Trophoblast cell (in vitro differentiated cells and primary cell): Measurements from ENCODE around the gene VSTM4.

ENCODE experiments used
- DNase-seq, 2 donors: peaks; one replicate each; pipeline ENCODE4 v3.0.0-alpha.2; 2016
- H2AFZ ChIP-seq: 2 replicates; pipeline ENCODE4 v1.6.1; 2013; ENCODE audit warnings: low read length, moderate library complexity, mild to moderate bottlenecking; ENCODE audit not compliant: insufficient read depth, poor library complexity
- H2AK5ac ChIP-seq: 2 replicates; pipeline ENCODE4 v1.6.1; 2013; ENCODE audit warnings: mild to moderate bottlenecking, low read length
- H2BK120ac ChIP-seq: 2 replicates; pipeline ENCODE4 v1.6.1; 2013; ENCODE audit warnings: low read length, mild to moderate bottlenecking, moderate library complexity; ENCODE audit not compliant: insufficient read depth, poor library complexity
- H2BK12ac ChIP-seq: 2 replicates; pipeline ENCODE4 v1.6.1; 2013; ENCODE audit warnings: mild to moderate bottlenecking, low read length, moderate library complexity
- H2BK5ac ChIP-seq: 2 replicates; pipeline ENCODE4 v1.6.1; 2013; ENCODE audit warnings: low read length, low read depth, moderate library complexity, mild to moderate bottlenecking; ENCODE audit not compliant: poor library complexity
- H3K14ac ChIP-seq: 2 replicates; pipeline ENCODE4 v1.6.1; 2013; ENCODE audit warnings: mild to moderate bottlenecking, low read length
- H3K18ac ChIP-seq: 2 replicates; pipeline ENCODE4 v1.6.1; 2013; ENCODE audit warnings: mild to moderate bottlenecking, low read length
- H3K23ac ChIP-seq: 2 replicates; pipeline ENCODE4 v1.6.1; 2013; ENCODE audit warnings: low read length
- H3K27ac ChIP-seq: 2 replicates; pipeline ENCODE4 v1.5.1; 2013; ENCODE audit warnings: low read depth, mild to moderate bottlenecking, inconsistent platforms, low read length, moderate library complexity
- H3K27me3 ChIP-seq: 2 replicates; pipeline ENCODE4 v1.6.1; 2013; ENCODE audit warnings: inconsistent platforms, mild to moderate bottlenecking, low read length, moderate library complexity; ENCODE audit not compliant: insufficient read depth
- H3K36me3 ChIP-seq, 2 experiments: 1 replicate in 1 of 2; 2 replicates in 1 of 2; pipeline ENCODE4 v1.6.1; 2013; ENCODE audit warnings: low read length in 2 of 2, mild to moderate bottlenecking in 2 of 2, moderate library complexity in 1 of 2; ENCODE audit not compliant: insufficient read depth in 2 of 2, control insufficient read depth in 1 of 2
- H3K4ac ChIP-seq: 2 replicates; pipeline ENCODE4 v1.6.1; 2013; ENCODE audit warnings: low read depth, mild to moderate bottlenecking, low read length, moderate library complexity
- H3K4me1 ChIP-seq, 2 experiments: 1 replicate in 1 of 2; 2 replicates in 1 of 2; pipeline ENCODE4 v1.6.1; 2013; ENCODE audit warnings: low read length in 2 of 2, mild to moderate bottlenecking in 2 of 2, moderate library complexity in 1 of 2; ENCODE audit not compliant: insufficient read depth in 2 of 2, control insufficient read depth in 1 of 2
- H3K4me2 ChIP-seq: 2 replicates; pipeline ENCODE4 v1.6.1; 2013; ENCODE audit warnings: inconsistent platforms, mild to moderate bottlenecking, low read length, moderate library complexity
- H3K4me3 ChIP-seq: 2 replicates; pipeline ENCODE4 v1.5.1; 2013; ENCODE audit warnings: mild to moderate bottlenecking, low read depth, low read length, inconsistent platforms
- H3K79me1 ChIP-seq: one replicate; pipeline ENCODE4 v1.6.1; 2013; ENCODE audit warnings: low read length
- H3K79me2 ChIP-seq: 2 replicates; pipeline ENCODE4 v1.6.1; 2013; ENCODE audit warnings: low read length, mild to moderate bottlenecking; ENCODE audit not compliant: control insufficient read depth, insufficient read depth, poor library complexity
- H3K9ac ChIP-seq: 2 replicates; pipeline ENCODE4 v1.6.1; 2013; ENCODE audit warnings: mild to moderate bottlenecking, low read length
- H3K9me3 ChIP-seq: 2 replicates; pipeline ENCODE4 v1.6.1; 2013; ENCODE audit warnings: low read depth, mild to moderate bottlenecking, control low read depth, inconsistent platforms, low read length; ENCODE audit not compliant: insufficient read depth
- H4K12ac ChIP-seq: 2 replicates; pipeline ENCODE4 v1.6.1; 2013; ENCODE audit warnings: low read depth, mild to moderate bottlenecking, low read length, moderate library complexity
- H4K8ac ChIP-seq: 2 replicates; pipeline ENCODE4 v1.6.1; 2013; ENCODE audit warnings: low read depth, mild to moderate bottlenecking, low read length, moderate library complexity
- H4K91ac ChIP-seq: one replicate; pipeline ENCODE4 v1.6.1; 2013; ENCODE audit warnings: low read depth, mild to moderate bottlenecking, low read length, moderate library complexity
- WGBS: extraction: QIAGEN DNeasy Blood & Tissue Kit; methylation state at CpG from one replicate; pipeline ENCODE4 v1.1.7; 2013; ENCODE audit warnings: missing lambda C conversion rate; ENCODE audit not compliant: insufficient read length, insufficient coverage; ENCODE audit errors: extremely low coverage; 5-methylcytosine and 5-hydroxymethylcytosine counted together

The VSTM4 gene

GRCh38 chr10:49079499-49079898 lies 35.8 kb downstream of the VSTM4 start:
- no peak for DNase-seq
- no peaks in the 10 kb centered on the region for H3K79me1 ChIP-seq
- WGBS: no CpG with 5 or more reads among the region's 3 CpGs
- no peak overlapping the region for H2BK12ac ChIP-seq
- H3K36me3 ChIP-seq: no peaks in the 10 kb centered on the region
- H2AK5ac ChIP-seq: no peak overlapping the region
- H3K27me3 ChIP-seq: no peaks in the 10 kb centered on the region
- no peak overlapping the region for H3K4me2 ChIP-seq
- no peak overlapping the region for H2BK5ac ChIP-seq
- H3K9me3 ChIP-seq: no peaks in the 10 kb centered on the region
- no peak overlapping the region for H4K91ac ChIP-seq
- no peak overlapping the region for H3K18ac ChIP-seq
- H3K79me2 ChIP-seq: no peaks in the 10 kb centered on the region
- H2AFZ ChIP-seq: no peak overlapping the region
- no peak overlapping the region for H3K4me3 ChIP-seq
- no peak overlapping the region for H4K12ac ChIP-seq
- no peak overlapping the region for H3K27ac ChIP-seq
- H3K9ac ChIP-seq: no peak overlapping the region
- no peak overlapping the region for H2BK120ac ChIP-seq
- no peaks in the 10 kb centered on the region for H3K4me1 ChIP-seq
- H3K23ac ChIP-seq: no peak overlapping the region
- no peak overlapping the region for H4K8ac ChIP-seq
- H3K4ac ChIP-seq: no peak overlapping the region
- no peak overlapping the region for H3K14ac ChIP-seq

DNA sequence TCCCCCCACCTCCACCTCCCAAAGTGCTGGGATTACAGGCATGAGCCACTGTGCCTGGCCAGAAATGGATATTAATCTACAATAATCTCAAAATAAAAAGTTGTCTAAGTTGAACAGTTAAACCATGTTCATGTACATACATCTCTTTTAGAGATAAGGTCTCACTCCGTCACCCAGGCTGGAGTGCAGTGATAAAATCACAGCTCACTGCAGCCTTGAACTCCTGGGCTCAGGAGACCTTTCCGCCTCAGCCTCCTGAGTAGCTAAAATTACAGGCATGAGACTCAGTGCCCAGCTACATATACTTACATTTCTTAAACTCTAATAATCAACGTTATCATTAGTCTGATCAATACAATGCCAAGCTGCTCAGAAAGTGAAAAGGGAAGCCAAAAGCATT lies 36.2 kb downstream of the VSTM4 start:
- Histone ChIP-seq H3K23ac (no peak overlapping the region), H2BK5ac (no peak overlapping the region), H4K8ac (no peak overlapping the region), H3K4me1 (no peaks in the 10 kb centered on the region), H3K27ac (no peak overlapping the region), H3K79me2 (no peaks in the 10 kb centered on the region), H2AK5ac (no peak overlapping the region), H3K4me3 (no peak overlapping the region), H2BK12ac (no peak overlapping the region), H3K9me3 (no peaks in the 10 kb centered on the region), H2AFZ (no peak overlapping the region), H3K4me2 (no peak overlapping the region), H3K9ac (no peak overlapping the region), H3K36me3 (no peaks in the 10 kb centered on the region), H3K79me1 (no peaks in the 10 kb centered on the region), H3K4ac (no peak overlapping the region), H3K27me3 (no peaks in the 10 kb centered on the region), H4K12ac (no peak overlapping the region), H2BK120ac (no peak overlapping the region), H3K18ac (no peak overlapping the region), H4K91ac (no peak overlapping the region), H3K14ac (no peak overlapping the region)
- no CpG with 5 or more reads among the region's 3 CpGs for WGBS
- DNase-seq: no peak

DNA sequence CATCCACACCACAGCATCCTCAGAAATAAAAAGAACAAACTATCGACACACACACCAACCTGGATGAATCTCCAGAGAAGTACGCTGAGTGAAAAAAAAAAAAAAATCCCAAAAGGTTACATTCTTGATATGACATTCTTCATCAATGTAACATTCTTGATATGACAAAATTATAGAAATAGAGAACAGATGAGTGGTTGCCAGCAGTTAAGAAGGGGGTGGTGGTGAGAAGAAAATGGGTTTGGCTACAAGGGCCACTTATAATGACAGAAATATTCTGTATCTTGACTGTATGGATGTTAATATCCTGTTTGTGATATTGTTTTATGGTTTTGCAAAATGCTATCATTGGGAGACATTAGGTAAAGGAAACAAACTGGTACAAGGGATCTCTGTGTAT lies 36.9 kb downstream of the VSTM4 start:
- Histone ChIP-seq H2BK120ac (no peak overlapping the region), H3K4me2 (no peak overlapping the region), H3K18ac (no peak overlapping the region), H4K91ac (no peak overlapping the region), H4K8ac (no peak overlapping the region), H2AK5ac (no peak overlapping the region), H3K36me3 (no peaks in the 10 kb centered on the region), H3K27ac (no peak overlapping the region), H3K27me3 (no peaks in the 10 kb centered on the region), H3K79me2 (no peaks in the 10 kb centered on the region), H2BK12ac (no peak overlapping the region), H3K9ac (no peak overlapping the region), H3K14ac (no peak overlapping the region), H3K4me3 (no peak overlapping the region), H3K79me1 (no peaks in the 10 kb centered on the region), H2BK5ac (no peak overlapping the region), H3K4me1 (no peaks in the 10 kb centered on the region), H3K23ac (no peak overlapping the region), H4K12ac (no peak overlapping the region), H2AFZ (no peak overlapping the region), H3K4ac (no peak overlapping the region), H3K9me3 (no peaks in the 10 kb centered on the region)
- DNase-seq: no peak
- no CpG with 5 or more reads among the region's 2 CpGs for WGBS

DNA sequence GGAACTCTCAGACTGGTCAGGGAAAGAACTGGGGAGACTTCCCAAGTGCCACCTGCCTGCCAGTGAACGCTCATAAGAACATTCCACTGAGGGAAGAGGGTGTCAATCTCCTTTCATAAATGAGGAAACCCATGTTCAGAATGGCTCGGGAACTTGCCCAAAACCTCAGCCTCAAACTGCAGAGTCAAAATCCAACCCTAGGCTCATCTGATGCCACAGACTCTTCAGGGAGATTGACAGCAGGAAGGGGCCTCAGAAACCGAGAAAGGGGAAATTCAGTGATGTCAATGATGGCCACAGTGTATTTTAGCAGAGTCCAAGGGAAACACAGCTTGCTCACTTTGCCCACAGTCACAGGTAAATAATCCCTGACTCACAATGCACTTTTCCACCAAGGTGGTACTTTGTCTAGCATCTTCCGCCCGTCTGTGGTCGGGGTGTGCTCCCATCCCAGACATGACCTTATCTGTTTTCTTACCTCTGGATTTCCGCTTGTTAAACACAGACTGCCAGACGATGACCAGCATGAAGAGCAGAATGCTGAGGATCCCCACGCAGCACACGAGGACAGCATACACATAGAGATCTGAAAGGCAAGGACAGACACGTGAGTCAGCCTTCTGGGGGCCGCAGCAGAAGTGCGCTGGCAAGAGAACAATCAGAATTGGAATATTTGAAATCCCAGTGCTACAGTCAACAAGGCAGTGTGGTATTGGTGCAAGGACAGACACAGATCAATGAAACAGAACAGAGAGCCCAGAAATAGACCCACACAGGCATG lies 38.4 kb downstream of the VSTM4 start:
- no peak overlapping the region for H2BK12ac ChIP-seq
- H2AFZ ChIP-seq: no peak overlapping the region
- H4K91ac ChIP-seq: no peak overlapping the region
- no peaks in the 10 kb centered on the region for H3K4me1 ChIP-seq
- H3K4me2 ChIP-seq: no peak overlapping the region
- H3K9ac ChIP-seq: no peak overlapping the region
- no peak overlapping the region for H3K14ac ChIP-seq
- H3K4ac ChIP-seq: no peak overlapping the region
- H3K79me1 ChIP-seq: no peaks in the 10 kb centered on the region
- no peak for DNase-seq
- H3K79me2 ChIP-seq: no peaks in the 10 kb centered on the region
- H3K36me3 ChIP-seq: no peaks in the 10 kb centered on the region
- no peak overlapping the region for H3K4me3 ChIP-seq
- no peak overlapping the region for H3K18ac ChIP-seq
- no peak overlapping the region for H3K27ac ChIP-seq
- H3K23ac ChIP-seq: no peak overlapping the region
- no CpG with 5 or more reads among the region's 13 CpGs for WGBS
- no peak overlapping the region for H2BK5ac ChIP-seq
- no peak overlapping the region for H4K12ac ChIP-seq
- H3K9me3 ChIP-seq: peaks cover 1% of the 10 kb centered on the region
- no peaks in the 10 kb centered on the region for H3K27me3 ChIP-seq
- no peak overlapping the region for H2AK5ac ChIP-seq
- H4K8ac ChIP-seq: no peak overlapping the region
- H2BK120ac ChIP-seq: no peak overlapping the region
